Fibroblast of pulmonary artery (primary cell): Measurements from ENCODE around the gene CEMIP2.

ENCODE experiments used
- DNase-seq: peaks from one replicate; pipeline ENCODE4 v3.0.0-alpha.2; 2010; ENCODE audit warnings: low read depth
- H3K4me3 ChIP-seq: replicated peaks from 2 replicates; pipeline ENCODE4 v1.5.1; 2011; ENCODE audit warnings: low read depth, mild to moderate bottlenecking, control low read depth, low read length, moderate library complexity
- TF ChIP-seq, protein P1 (sequence below): IDR thresholded peaks from 2 replicates; pipeline ENCODE4 v1.5.1; 2011; ENCODE audit warnings: mild to moderate bottlenecking, control low read depth, low read length, inconsistent platforms; ENCODE audit errors: missing control alignments

CEMIP2 gene

DNA sequence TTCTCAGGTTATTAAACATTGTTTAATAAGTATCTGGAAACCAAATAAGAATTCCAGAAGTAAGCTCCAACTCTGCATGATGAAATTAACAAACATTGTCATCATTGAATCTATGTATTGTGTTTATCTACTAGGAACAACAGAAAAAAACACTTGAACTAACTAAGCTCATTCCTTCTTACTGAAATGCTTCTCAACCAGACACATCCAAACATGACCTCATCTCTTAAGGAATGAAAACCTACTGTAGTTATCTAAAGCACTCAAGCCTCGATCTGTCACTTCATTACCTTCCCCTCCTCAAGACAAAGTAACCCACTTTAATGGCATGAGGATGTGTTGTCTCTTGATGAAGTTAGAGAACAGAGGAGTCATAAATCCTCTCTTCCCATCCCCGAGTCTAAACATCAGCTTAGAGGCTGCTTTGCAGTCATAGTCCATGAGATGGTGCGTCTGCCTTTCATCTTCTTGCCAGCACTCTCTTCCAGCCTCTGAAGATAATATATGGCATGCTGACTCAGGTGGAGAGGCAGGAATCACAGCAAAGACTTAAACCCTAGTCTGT lies 86.5 kb downstream of the CEMIP2 start:
- TF ChIP-seq, protein P1, sequence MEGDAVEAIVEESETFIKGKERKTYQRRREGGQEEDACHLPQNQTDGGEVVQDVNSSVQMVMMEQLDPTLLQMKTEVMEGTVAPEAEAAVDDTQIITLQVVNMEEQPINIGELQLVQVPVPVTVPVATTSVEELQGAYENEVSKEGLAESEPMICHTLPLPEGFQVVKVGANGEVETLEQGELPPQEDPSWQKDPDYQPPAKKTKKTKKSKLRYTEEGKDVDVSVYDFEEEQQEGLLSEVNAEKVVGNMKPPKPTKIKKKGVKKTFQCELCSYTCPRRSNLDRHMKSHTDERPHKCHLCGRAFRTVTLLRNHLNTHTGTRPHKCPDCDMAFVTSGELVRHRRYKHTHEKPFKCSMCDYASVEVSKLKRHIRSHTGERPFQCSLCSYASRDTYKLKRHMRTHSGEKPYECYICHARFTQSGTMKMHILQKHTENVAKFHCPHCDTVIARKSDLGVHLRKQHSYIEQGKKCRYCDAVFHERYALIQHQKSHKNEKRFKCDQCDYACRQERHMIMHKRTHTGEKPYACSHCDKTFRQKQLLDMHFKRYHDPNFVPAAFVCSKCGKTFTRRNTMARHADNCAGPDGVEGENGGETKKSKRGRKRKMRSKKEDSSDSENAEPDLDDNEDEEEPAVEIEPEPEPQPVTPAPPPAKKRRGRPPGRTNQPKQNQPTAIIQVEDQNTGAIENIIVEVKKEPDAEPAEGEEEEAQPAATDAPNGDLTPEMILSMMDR = no peak
- no peak overlapping the region for H3K4me3 ChIP-seq
- DNase-seq = peak; percentile 59

DNA sequence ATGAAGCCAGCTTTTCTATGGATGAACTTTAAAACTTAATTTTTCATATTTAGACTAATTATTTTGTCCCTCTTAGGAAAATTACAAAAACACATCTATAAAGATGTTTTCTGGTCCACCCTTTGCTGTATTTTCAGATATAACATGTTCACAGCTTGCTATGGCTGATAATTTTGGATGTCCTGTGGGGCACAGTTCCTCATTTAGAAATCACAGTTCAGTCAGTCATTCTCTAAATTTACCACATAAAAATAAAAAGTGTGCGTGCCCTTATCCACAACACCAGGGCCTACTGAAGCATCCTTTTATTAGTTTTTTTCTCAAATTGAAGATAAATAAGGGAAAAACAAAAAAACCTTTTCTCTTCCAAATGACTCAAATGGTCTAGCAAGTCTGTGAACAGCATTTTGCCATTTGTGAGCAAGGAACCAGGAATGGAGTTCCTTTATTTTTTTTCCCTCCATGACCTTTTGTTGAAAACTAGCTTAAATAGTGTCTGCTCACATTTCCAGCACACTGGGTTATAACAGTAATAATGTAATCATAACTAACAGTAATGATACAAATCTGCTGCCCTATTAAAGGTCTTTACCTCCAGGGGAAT lies 87.1 kb downstream of the CEMIP2 start:
- TF ChIP-seq, protein P1 = no peak
- no peak overlapping the region for H3K4me3 ChIP-seq
- DNase-seq = no peak

DNA sequence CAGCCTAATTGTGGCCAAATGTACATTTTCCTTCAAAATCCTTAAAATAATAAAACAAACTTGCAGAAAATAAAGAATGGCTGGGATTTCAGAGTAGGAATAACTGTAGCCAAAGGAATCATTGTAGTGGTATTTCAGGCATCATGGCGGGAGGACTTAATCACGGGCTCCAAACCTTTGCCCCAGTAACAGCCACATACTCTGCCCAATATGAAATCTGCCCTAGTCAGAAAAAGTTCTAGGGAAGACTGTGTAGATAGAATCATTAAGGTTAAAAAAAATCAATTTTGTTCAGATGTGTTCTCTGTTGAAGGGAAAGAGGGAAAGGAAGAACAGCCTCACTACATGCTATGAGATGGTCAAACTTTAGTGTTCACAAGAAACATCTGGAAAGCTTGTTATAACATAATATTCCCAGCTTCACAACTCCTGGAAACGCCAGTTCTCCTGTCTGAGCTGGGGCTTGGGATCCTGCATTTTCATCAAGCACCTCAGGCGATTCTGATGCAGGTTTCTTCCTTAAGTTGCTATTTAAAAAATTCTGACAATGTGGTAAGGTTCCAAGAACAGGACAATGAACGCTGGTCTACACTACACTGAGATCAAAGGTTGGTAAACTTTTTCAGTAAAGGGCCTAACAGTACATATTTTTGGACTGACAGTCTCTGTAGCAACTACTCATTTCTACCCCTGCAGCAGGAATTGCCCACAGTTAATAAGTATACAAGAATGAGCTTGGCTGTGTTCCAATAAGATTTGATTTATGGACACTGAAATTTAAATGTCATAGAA lies 87.9 kb downstream of the CEMIP2 start:
- DNase-seq = peak; percentile 70
- no peak overlapping the region for H3K4me3 ChIP-seq
- TF ChIP-seq, protein P1 = no peak

DNA sequence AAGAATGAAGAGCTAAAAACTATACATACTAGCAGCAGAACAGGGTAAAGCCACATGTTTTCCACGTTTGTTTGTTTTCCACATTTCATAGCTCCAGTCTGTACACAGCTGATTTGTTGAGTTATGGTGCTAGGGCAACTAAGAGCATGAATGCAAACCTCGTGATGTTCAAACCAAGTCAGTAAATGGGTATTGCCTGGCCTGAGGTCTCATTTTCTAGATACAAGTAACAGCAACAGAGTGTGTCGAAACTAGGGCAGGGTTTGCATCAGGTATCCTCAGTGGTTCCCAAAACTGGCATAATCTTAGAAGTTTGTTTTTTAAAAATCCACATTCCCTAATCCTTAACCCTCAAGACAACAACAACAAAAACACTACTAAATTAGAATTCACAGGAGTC lies 89.3 kb downstream of the CEMIP2 start:
- DNase-seq = no peak
- no peak overlapping the region for H3K4me3 ChIP-seq
- TF ChIP-seq, protein P1 = no peak

GRCh38 chr9:71677209-71677608 lies 91.1 kb downstream of the CEMIP2 start:
- no peak overlapping the region for H3K4me3 ChIP-seq

DNA sequence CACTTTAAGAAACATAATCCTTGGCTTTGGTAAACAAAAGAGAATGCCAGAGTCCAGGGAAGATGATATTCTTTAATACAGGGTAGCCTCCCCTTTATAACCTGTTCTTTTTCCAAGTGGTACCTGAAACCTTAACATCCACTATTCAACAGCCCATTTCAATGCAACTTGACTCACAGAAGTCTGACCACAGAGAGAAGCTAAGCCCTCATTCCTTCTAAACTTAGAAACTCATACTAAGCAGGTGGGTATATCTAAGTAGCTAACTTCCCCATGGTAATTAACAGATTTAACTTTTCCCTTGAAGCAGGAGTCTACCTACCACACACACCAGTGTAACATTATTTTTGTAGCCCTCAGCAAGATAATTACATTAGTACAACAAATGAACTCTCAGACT lies 91.9 kb downstream of the CEMIP2 start:
- TF ChIP-seq, protein P1 = no peak
- no peak overlapping the region for H3K4me3 ChIP-seq
- DNase-seq = no peak

More at GRCh38 chr9:71677209-71677608, 91.1 kb downstream of the CEMIP2 start:
- TF ChIP-seq, protein P1 = no peak
- DNase-seq = no peak

GRCh38 chr9:71675857-71676165 lies 92.5 kb downstream of the CEMIP2 start:
- DNase-seq = no peak
- no peak overlapping the region for H3K4me3 ChIP-seq
- TF ChIP-seq, protein P1 = no peak
